SKM-1 (cell line): ENCODE measurements around the gene ANKRD50.

ENCODE experiments used
- DNase-seq: peaks from one replicate; lab custom pipeline; 2025; ENCODE audit not compliant: unreplicated experiment; lab: John Stamatoyannopoulos, UW

The ANKRD50 gene

GRCh38 chr4:124712372-124713184, at the start of gene ANKRD50:
Gene ANKRD50 (minus strand): TSS chr4:124712732. CDS start chr4:124710511, 2,221 bp downstream.
- DNase-seq = peak; percentile 53

GRCh38 chr4:124757126-124757525, 44.6 kb upstream of the ANKRD50 start:
- no peak for DNase-seq

GRCh38 chr4:124754681-124755080, 42.1 kb upstream of the ANKRD50 start:
- DNase-seq = no peak

- no peak for DNase-seq
Observed at GRCh38 chr4:124753941-124754581, 41.5 kb upstream of the ANKRD50 start.

- no peak for DNase-seq
Observed at GRCh38 chr4:124749421-124749820, 36.9 kb upstream of the ANKRD50 start.

- no peak for DNase-seq
Observed at GRCh38 chr4:124748965-124749364, 36.4 kb upstream of the ANKRD50 start.

- no peak for DNase-seq
Observed at GRCh38 chr4:124745985-124746801, 33.7 kb upstream of the ANKRD50 start.

GRCh38 chr4:124743711-124744110, 31.2 kb upstream of the ANKRD50 start:
- DNase-seq = no peak

- DNase-seq = no peak
Observed at GRCh38 chr4:124740501-124740900, 28.0 kb upstream of the ANKRD50 start.

- DNase-seq = no peak
Observed at GRCh38 chr4:124738994-124739393, 26.5 kb upstream of the ANKRD50 start.

- DNase-seq = no peak
Observed at GRCh38 chr4:124737619-124738018, 25.1 kb upstream of the ANKRD50 start.

- DNase-seq = no peak
Observed at GRCh38 chr4:124736526-124736925, 24.0 kb upstream of the ANKRD50 start.

- no peak for DNase-seq
Observed at GRCh38 chr4:124727331-124727890, 14.9 kb upstream of the ANKRD50 start.

GRCh38 chr4:124726269-124726668, 13.7 kb upstream of the ANKRD50 start:
- no peak for DNase-seq

GRCh38 chr4:124722071-124722470, 9.5 kb upstream of the ANKRD50 start:
- no peak for DNase-seq

- no peak for DNase-seq
Observed at GRCh38 chr4:124717101-124717500, 4.6 kb upstream of the ANKRD50 start.

- peak; percentile 35 for DNase-seq
Observed at GRCh38 chr4:124713185-124713592, 657 bp upstream of the ANKRD50 start.

- DNase-seq = peak; percentile 66
Observed at GRCh38 chr4:124711471-124712371, 811 bp downstream of the ANKRD50 start.

GRCh38 chr4:124710911-124711310, 1.6 kb downstream of the ANKRD50 start:
- no peak for DNase-seq

- no peak for DNase-seq
Observed at GRCh38 chr4:124710015-124710741, 2.4 kb downstream of the ANKRD50 start.
